Glutamatergic neuron (in vitro differentiated cells): ENCODE results near the gene CEACAM19. TPM values are rescaled to one million over a fixed set of nuclear protein-coding genes. Genes with fewer than 3 reads are reported as not detected.

Source experiments
- microRNA-seq: library from miRNA; unstranded; fragments of <30 nt; microRNA quantifications from one replicate; pipeline ENCODE4, GENCODE V29; 2020; ENCODE audit not compliant: unreplicated experiment
- total RNA-seq: library from RNA; stranded (reverse); fragmentation: NEBNext Ultra II Directional; extraction: Animal tissue kit (Norgen Biotek cat#: 25700); gene quantifications from one replicate; pipeline ENCODE4 v1.2.1, GENCODE V29; 2021; ENCODE audit not compliant: unreplicated experiment

Gene CEACAM19
- total RNA-seq, 1 donor from 2014 or later: 1.5 TPM

Small RNAs within 50 kb of the gene (microRNA-seq; reads per million reads assigned to microRNA genes)
- not detected for gene MIR4531

Other genes starting within 250 kb of the CEACAM19 start
- gene ZNF229, start 223.0 kb upstream of the CEACAM19 start, total RNA-seq: 15.2 TPM
- gene ZNF180, start 171.0 kb upstream of the CEACAM19 start, total RNA-seq: 12.3 TPM
- gene CEACAM20, start 141.8 kb upstream of the CEACAM19 start, total RNA-seq: not detected
- not detected for gene IGSF23, start 57.9 kb upstream of the CEACAM19 start, total RNA-seq
- 14.8 TPM for gene PVR, start 27.6 kb upstream of the CEACAM19 start, total RNA-seq
- not detected for gene CEACAM16, start 27.7 kb downstream of the CEACAM19 start, total RNA-seq
- gene BCL3, start 77.2 kb downstream of the CEACAM19 start, total RNA-seq: 2.4 TPM
- gene CBLC, start 106.4 kb downstream of the CEACAM19 start, total RNA-seq: not detected
- 47.1 TPM for gene BCAM, start 137.6 kb downstream of the CEACAM19 start, total RNA-seq
- gene NECTIN2, start 174.8 kb downstream of the CEACAM19 start, total RNA-seq: 108 TPM
- gene TOMM40, start 219.8 kb downstream of the CEACAM19 start, total RNA-seq: 57.8 TPM
- 65.9 TPM for gene APOE, start 234.3 kb downstream of the CEACAM19 start, total RNA-seq
- gene APOC1, start 243.1 kb downstream of the CEACAM19 start, total RNA-seq: 8.3 TPM